Esophagus (tissue), 2 donors: Measurements from ENCODE around the gene RANBP3. TPM values are rescaled to one million over a fixed set of nuclear protein-coding genes. Genes with fewer than 3 reads are reported as not detected.

ENCODE experiments used
- H3K27ac ChIP-seq, 2 donors: one replicate each; pipeline ENCODE4 v1.5.1; 2013; ENCODE audit warnings: low read depth in 2 of 2, mild to moderate bottlenecking in 2 of 2, inconsistent platforms in 1 of 2, low read length in 1 of 2, moderate library complexity in 1 of 2
- H3K27me3 ChIP-seq, 2 donors: one replicate each; pipeline ENCODE4 v1.6.1; 2013; ENCODE audit warnings: low read length in 2 of 2, control low read depth in 1 of 2, mild to moderate bottlenecking in 1 of 2; ENCODE audit not compliant: insufficient read depth in 2 of 2, control insufficient read depth in 1 of 2
- H3K36me3 ChIP-seq, 2 donors: one replicate each; pipeline ENCODE4 v1.6.1; 2013; ENCODE audit warnings: low read length in 1 of 2; ENCODE audit not compliant: control insufficient read depth in 2 of 2, insufficient read depth in 2 of 2
- H3K4me1 ChIP-seq, 2 donors: one replicate each; pipeline ENCODE4 v1.6.1; 2013; ENCODE audit warnings: low read length in 1 of 2; ENCODE audit not compliant: control insufficient read depth in 2 of 2, insufficient read depth in 2 of 2
- H3K4me3 ChIP-seq, 2 donors: one replicate each; pipeline ENCODE4 v1.5.1; 2013; ENCODE audit warnings: low read length in 2 of 2, mild to moderate bottlenecking in 2 of 2, low read depth in 1 of 2, moderate library complexity in 1 of 2
- H3K9me3 ChIP-seq, 2 donors: one replicate each; pipeline ENCODE4 v1.6.1; 2013; ENCODE audit warnings: mild to moderate bottlenecking in 2 of 2, low read depth in 1 of 2, low read length in 1 of 2, moderate library complexity in 1 of 2; ENCODE audit not compliant: control insufficient read depth in 2 of 2, insufficient read depth in 1 of 2
- WGBS, 2 donors: extraction: QIAGEN DNeasy Blood & Tissue Kit; methylation state at CpG; one replicate each; pipeline ENCODE4 v1.1.7; 2013; 5-methylcytosine and 5-hydroxymethylcytosine counted together
- polyA plus RNA-seq, 2 donors: library from polyadenylated mRNA; stranded (reverse); fragments of 200-250 nt; gene quantifications; one replicate each; pipeline ENCODE4 v1.2.3, GENCODE V29; 2013
- donor health status: healthy with polysubstance abuse.
- donor health status: Bipolar disorder and iron deficiency.

RANBP3 gene
- polyA plus RNA-seq, 2 donors: 25.0 to 34.4 TPM

GRCh38 chr19:6020166-6020882 lies 42.4 kb upstream of the RANBP3 start:
- Histone ChIP-seq H3K4me1 (no peaks in the 10 kb centered on the region), H3K9me3 (no peaks in the 10 kb centered on the region), H3K27ac (no peak overlapping the region), H3K36me3 (peaks cover 0 to 6% of the 10 kb centered on the region in 2 donors), H3K4me3 (no peak overlapping the region), H3K27me3 (no peaks in the 10 kb centered on the region)
- WGBS, 2 donors: 66 to 69% methylated on average over 20 of the region's 20 CpGs

GRCh38 chr19:6018786-6019185 lies 40.8 kb upstream of the RANBP3 start:
- Histone ChIP-seq H3K4me3 (no peak overlapping the region), H3K9me3 (no peaks in the 10 kb centered on the region), H3K4me1 (no peaks in the 10 kb centered on the region), H3K27me3 (no peaks in the 10 kb centered on the region), H3K36me3 (peaks cover 0 to 6% of the 10 kb centered on the region in 2 donors), H3K27ac (no peak overlapping the region)
- WGBS, 2 donors: 79 to 90% methylated on average over 10 of the region's 10 CpGs

- 89 to 90% methylated on average over 11 of the region's 11 CpGs for WGBS, 2 donors
- Histone ChIP-seq H3K9me3 (no peaks in the 10 kb centered on the region), H3K27me3 (no peaks in the 10 kb centered on the region)
These were observed 39.6 kb upstream of the RANBP3 start for GRCh38 chr19:6017576-6017975.

GRCh38 chr19:6015841-6016545 lies 38.1 kb upstream of the RANBP3 start:
- no peaks in the 10 kb centered on the region for H3K9me3 ChIP-seq
- 95 to 96% methylated on average over 26 of the region's 26 CpGs for WGBS, 2 donors
- H3K27ac ChIP-seq: no peak overlapping the region
- no peaks in the 10 kb centered on the region for H3K4me1 ChIP-seq
- peaks cover 0 to 5% of the 10 kb centered on the region in 2 donors for H3K36me3 ChIP-seq
- no peak overlapping the region for H3K4me3 ChIP-seq
- H3K27me3 ChIP-seq: no peaks in the 10 kb centered on the region

More at GRCh38 chr19:6017576-6017975, 39.6 kb upstream of the RANBP3 start:
- Histone ChIP-seq H3K4me1 (no peaks in the 10 kb centered on the region), H3K27ac (no peak overlapping the region), H3K4me3 (no peak overlapping the region), H3K36me3 (peaks cover 0 to 3% of the 10 kb centered on the region in 2 donors)

GRCh38 chr19:6014551-6015135 lies 36.7 kb upstream of the RANBP3 start:
- 86 to 91% methylated on average over 13 of the region's 13 CpGs for WGBS, 2 donors
- Histone ChIP-seq H3K4me1 (no peaks in the 10 kb centered on the region), H3K36me3 (peaks cover 0 to 10% of the 10 kb centered on the region in 2 donors), H3K27ac (no peak overlapping the region), H3K9me3 (no peaks in the 10 kb centered on the region), H3K27me3 (no peaks in the 10 kb centered on the region), H3K4me3 (no peak overlapping the region)

- no peak overlapping the region for H3K27ac ChIP-seq
- H3K4me1 ChIP-seq: no peaks in the 10 kb centered on the region
- no peaks in the 10 kb centered on the region for H3K9me3 ChIP-seq
- no peaks in the 10 kb centered on the region for H3K27me3 ChIP-seq
- H3K36me3 ChIP-seq: peaks cover 0 to 14% of the 10 kb centered on the region in 2 donors
- H3K4me3 ChIP-seq: no peak overlapping the region
- WGBS, 2 donors: 88% methylated on average over 18 of the region's 18 CpGs
These were observed 34.7 kb upstream of the RANBP3 start for GRCh38 chr19:6012426-6013170.

- no peaks in the 10 kb centered on the region for H3K4me1 ChIP-seq
- H3K4me3 ChIP-seq: no peak overlapping the region
- no peaks in the 10 kb centered on the region for H3K27me3 ChIP-seq
- WGBS, 2 donors: 67 to 78% methylated on average over 1 of the region's 1 CpG
- H3K27ac ChIP-seq: no peak overlapping the region
- no peaks in the 10 kb centered on the region for H3K9me3 ChIP-seq
- H3K36me3 ChIP-seq: peaks cover 0 to 19% of the 10 kb centered on the region in 2 donors
These were observed 33.9 kb upstream of the RANBP3 start for GRCh38 chr19:6011794-6012193.

- Histone ChIP-seq H3K4me3 (no peak overlapping the region), H3K27ac (no peak overlapping the region), H3K4me1 (no peaks in the 10 kb centered on the region), H3K27me3 (no peaks in the 10 kb centered on the region), H3K36me3 (peaks cover 0 to 20% of the 10 kb centered on the region in 2 donors), H3K9me3 (no peaks in the 10 kb centered on the region)
- 79 to 87% methylated on average over 10 of the region's 10 CpGs for WGBS, 2 donors
These were observed 33.3 kb upstream of the RANBP3 start for GRCh38 chr19:6011206-6011605.

- Histone ChIP-seq H3K4me1 (no peaks in the 10 kb centered on the region), H3K36me3 (peaks cover 0 to 20% of the 10 kb centered on the region in 2 donors), H3K27me3 (no peaks in the 10 kb centered on the region), H3K4me3 (no peak overlapping the region), H3K27ac (no peak overlapping the region), H3K9me3 (no peaks in the 10 kb centered on the region)
- WGBS, 2 donors: 91 to 93% methylated on average over 16 of the region's 16 CpGs
These were observed 32.2 kb upstream of the RANBP3 start for GRCh38 chr19:6010107-6010506.
